Colonic mucosa (tissue), 4 donors: ENCODE results near the gene AGFG1. TPM values are rescaled to one million over a fixed set of nuclear protein-coding genes. Genes with fewer than 3 reads are reported as not detected.

Experiments
- DNase-seq: peaks from one replicate; pipeline ENCODE4 v3.0.0-alpha.2; 2020
- H3K27ac ChIP-seq: fragments of 200-600 bp; one replicate; pipeline ENCODE4 v1.8.0; 2021
- H3K27me3 ChIP-seq: fragments of 200-600 bp; one replicate; pipeline ENCODE4 v1.8.0; 2021
- H3K36me3 ChIP-seq: fragments of 200-600 bp; one replicate; pipeline ENCODE4 v1.8.0; 2021
- H3K4me1 ChIP-seq: fragments of 200-600 bp; one replicate; pipeline ENCODE4 v1.8.0; 2021; ENCODE audit warnings: mild to moderate bottlenecking
- H3K4me3 ChIP-seq: fragments of 200-600 bp; one replicate; pipeline ENCODE4 v1.8.0; 2021
- H3K9ac ChIP-seq, 2 donors: one replicate each; pipeline ENCODE4 v1.7.0; 2013; ENCODE audit warnings: control low read depth in 2 of 2, low read depth in 2 of 2, low read length in 2 of 2
- H3K9me3 ChIP-seq: fragments of 200-600 bp; one replicate; pipeline ENCODE4 v1.8.0; 2021
- intact Hi-C: fragments of 100-400 bp; cut with DNase I; formaldehyde crosslinking; loops from one replicate; pipeline ENCODE4 v1.14.1; 2022
- total RNA-seq, 2 donors: library from RNA; stranded (reverse); fragmentation: NEBNext Ultra II Directional in 1 of 2; extraction: Animal tissue kit (Norgen Biotek cat#: 25700) in 1 of 2; gene quantifications; one replicate each; pipeline ENCODE4 v1.2.1, GENCODE V29; 2021
- TF ChIP-seq, protein P1 (sequence below): fragments of 200-600 bp; IDR thresholded peaks from one replicate; pipeline ENCODE4 v1.8.0; 2022; ENCODE audit warnings: antibody characterized with exemption, mild to moderate bottlenecking
- donor health status: healthy.
- donor health status: DM: no; HTN: no; CAD: no.
- donor health status: DM: no; HTN: no; CAD: no.

Gene AGFG1
- total RNA-seq, 2 donors from 2014 or later = 83.3 to 101 TPM

DNA sequence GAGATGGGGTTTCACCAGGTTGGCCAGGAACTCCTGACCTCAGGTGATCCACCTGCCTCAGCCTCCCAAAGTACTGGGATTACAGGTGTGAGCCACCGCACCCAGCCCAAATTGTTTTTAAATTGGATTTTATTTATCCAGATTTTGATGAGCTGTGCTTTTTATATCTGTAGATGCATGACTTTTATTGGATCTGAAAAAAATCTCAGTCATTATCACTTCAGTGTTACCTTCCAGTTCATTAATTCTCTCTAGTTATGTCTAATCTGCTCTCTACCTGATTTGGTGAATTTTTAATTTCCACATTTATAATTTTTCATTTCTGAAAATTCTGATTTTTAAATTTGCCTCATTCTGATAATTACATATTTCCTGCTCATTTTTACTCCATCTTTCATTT lies 13.5 kb downstream of the AGFG1 start:
- H3K9me3 ChIP-seq = no peaks in the 10 kb centered on the region
- intact Hi-C loops = no loop called here
- no peaks in the 10 kb centered on the region for H3K27me3 ChIP-seq
- no peaks in the 10 kb centered on the region for H3K4me1 ChIP-seq
- H3K4me3 ChIP-seq = no peak overlapping the region
- H3K9ac ChIP-seq = no peak overlapping the region
- no peaks in the 10 kb centered on the region for H3K36me3 ChIP-seq
- no peak for DNase-seq
- H3K27ac ChIP-seq = no peak overlapping the region
- TF ChIP-seq, protein P1, sequence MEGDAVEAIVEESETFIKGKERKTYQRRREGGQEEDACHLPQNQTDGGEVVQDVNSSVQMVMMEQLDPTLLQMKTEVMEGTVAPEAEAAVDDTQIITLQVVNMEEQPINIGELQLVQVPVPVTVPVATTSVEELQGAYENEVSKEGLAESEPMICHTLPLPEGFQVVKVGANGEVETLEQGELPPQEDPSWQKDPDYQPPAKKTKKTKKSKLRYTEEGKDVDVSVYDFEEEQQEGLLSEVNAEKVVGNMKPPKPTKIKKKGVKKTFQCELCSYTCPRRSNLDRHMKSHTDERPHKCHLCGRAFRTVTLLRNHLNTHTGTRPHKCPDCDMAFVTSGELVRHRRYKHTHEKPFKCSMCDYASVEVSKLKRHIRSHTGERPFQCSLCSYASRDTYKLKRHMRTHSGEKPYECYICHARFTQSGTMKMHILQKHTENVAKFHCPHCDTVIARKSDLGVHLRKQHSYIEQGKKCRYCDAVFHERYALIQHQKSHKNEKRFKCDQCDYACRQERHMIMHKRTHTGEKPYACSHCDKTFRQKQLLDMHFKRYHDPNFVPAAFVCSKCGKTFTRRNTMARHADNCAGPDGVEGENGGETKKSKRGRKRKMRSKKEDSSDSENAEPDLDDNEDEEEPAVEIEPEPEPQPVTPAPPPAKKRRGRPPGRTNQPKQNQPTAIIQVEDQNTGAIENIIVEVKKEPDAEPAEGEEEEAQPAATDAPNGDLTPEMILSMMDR = no peak

DNA sequence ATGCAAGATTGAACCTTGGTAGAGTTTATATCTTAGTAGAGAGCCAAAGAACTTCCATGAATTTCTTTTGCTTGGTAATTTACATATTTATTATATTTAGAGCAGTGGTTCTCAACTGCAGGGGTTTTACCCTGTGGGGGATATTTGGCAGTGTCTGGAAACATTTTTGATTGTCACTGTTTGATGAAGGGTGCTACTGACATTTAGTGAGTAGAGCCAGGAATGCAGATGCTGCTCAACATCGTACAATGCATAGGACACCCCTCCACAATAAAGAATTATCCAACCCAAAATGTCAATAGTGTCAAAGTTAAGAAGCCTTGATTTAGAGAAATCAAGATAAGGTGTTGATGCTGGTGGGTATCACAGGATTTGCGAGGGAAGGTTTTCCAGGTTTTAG lies 14.7 kb downstream of the AGFG1 start:
- Histone ChIP-seq H3K4me1 (no peaks in the 10 kb centered on the region), H3K9me3 (no peaks in the 10 kb centered on the region), H3K4me3 (no peak overlapping the region), H3K27me3 (no peaks in the 10 kb centered on the region), H3K27ac (no peak overlapping the region), H3K36me3 (no peaks in the 10 kb centered on the region), H3K9ac (no peak overlapping the region)
- TF ChIP-seq, protein P1 = no peak
- intact Hi-C loops = no loop called here
- DNase-seq = no peak

DNA sequence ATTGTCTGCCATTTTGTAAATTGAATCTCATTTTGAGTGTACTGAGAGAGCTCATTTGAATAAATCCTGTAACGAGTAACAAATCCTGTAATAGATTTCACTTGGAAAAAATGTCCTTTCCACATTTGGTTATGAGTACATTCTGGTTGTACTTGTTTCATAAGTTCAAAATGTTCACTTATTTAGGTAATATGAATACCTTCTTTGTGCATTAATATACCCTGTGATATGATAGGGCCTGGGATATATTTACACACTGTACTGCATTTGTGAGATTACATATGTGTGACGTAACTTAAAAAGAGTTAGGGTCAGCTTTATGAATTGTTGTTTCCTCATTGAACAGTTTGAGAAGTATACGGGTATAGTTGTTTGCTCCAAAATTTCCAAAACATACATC lies 16.1 kb downstream of the AGFG1 start:
- no peak overlapping the region for H3K9ac ChIP-seq
- H3K27ac ChIP-seq = no peak overlapping the region
- no peaks in the 10 kb centered on the region for H3K4me1 ChIP-seq
- H3K27me3 ChIP-seq = no peaks in the 10 kb centered on the region
- TF ChIP-seq, protein P1 = no peak
- no peak overlapping the region for H3K4me3 ChIP-seq
- no peaks in the 10 kb centered on the region for H3K36me3 ChIP-seq
- no peak for DNase-seq
- intact Hi-C loops = no loop called here
- no peaks in the 10 kb centered on the region for H3K9me3 ChIP-seq

DNA sequence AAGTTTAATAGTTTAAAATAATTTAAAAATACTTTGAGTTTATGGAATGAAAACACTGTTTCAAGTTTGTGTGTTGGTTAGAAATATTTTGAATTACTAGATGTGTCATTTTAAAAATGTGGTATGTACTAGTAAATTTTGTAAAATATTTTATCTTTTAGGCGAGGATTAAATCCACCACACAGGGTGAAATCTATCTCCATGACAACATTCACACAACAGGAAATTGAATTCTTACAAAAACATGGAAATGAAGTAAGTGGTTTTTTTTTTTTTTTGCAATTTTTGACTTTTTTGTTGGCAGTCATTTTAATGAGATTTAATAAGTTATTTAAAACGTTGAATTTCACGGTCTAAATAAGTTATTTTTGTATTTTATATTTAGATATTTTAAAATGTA lies 19.4 kb downstream of the AGFG1 start:
- TF ChIP-seq, protein P1 = no peak
- H3K4me1 ChIP-seq = no peaks in the 10 kb centered on the region
- no peaks in the 10 kb centered on the region for H3K27me3 ChIP-seq
- no peak overlapping the region for H3K27ac ChIP-seq
- no peak for DNase-seq
- no peaks in the 10 kb centered on the region for H3K36me3 ChIP-seq
- H3K9ac ChIP-seq = no peak overlapping the region
- H3K4me3 ChIP-seq = no peak overlapping the region
- no peaks in the 10 kb centered on the region for H3K9me3 ChIP-seq
- intact Hi-C loops = no loop called here

DNA sequence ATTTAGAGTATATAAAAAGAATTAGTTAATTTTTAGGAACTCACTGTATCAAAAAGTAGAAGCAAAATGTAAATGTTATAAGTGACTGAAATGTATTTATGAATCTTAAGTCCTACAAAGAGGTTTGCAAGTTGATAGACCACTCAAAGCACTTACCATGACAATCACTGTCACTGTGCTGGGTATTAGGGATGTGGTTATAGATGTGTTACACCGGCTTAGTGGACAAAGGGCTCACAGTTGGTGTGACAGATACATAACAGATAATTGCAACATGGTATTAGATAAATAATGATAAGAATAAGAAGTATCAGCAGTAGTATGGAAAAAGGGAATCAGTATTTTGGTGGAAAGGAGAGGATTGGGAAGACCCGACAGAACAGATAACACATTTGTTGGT lies 21.6 kb downstream of the AGFG1 start:
- H3K4me3 ChIP-seq = no peak overlapping the region
- no peaks in the 10 kb centered on the region for H3K9me3 ChIP-seq
- H3K27me3 ChIP-seq = no peaks in the 10 kb centered on the region
- H3K36me3 ChIP-seq = no peaks in the 10 kb centered on the region
- no peak overlapping the region for H3K27ac ChIP-seq
- DNase-seq = no peak
- H3K9ac ChIP-seq = no peak overlapping the region
- intact Hi-C loops = no loop called here
- H3K4me1 ChIP-seq = no peaks in the 10 kb centered on the region
- TF ChIP-seq, protein P1 = no peak

DNA sequence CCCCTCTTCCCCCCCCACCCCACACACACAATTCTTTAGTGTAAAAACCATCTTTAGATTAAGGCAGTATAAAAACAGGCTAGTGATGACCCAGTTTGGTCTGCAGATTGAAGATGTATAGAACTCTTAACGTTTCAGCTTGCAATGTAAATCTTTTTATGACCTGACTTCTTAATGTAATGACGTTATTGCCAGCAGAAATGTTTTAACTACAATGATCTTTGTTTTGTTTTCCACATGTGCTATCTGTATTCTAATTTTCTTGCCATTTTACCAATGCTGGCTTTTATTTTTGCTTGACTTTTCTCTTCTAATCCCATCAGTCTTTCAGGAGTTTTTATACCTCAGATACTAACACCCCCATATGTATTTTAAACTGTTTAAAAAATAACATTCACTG lies 25.2 kb downstream of the AGFG1 start:
- no peak for DNase-seq
- TF ChIP-seq, protein P1 = no peak
- no peak overlapping the region for H3K9ac ChIP-seq
- no peaks in the 10 kb centered on the region for H3K9me3 ChIP-seq
- H3K4me3 ChIP-seq = no peak overlapping the region
- H3K27ac ChIP-seq = no peak overlapping the region
- no peaks in the 10 kb centered on the region for H3K4me1 ChIP-seq
- H3K27me3 ChIP-seq = no peaks in the 10 kb centered on the region
- intact Hi-C loops = no loop called here
- no peaks in the 10 kb centered on the region for H3K36me3 ChIP-seq
